Stimulated activated CD4-positive, alpha-beta T cell treated with anti-CD3 and anti-CD28 coated beads, Interleukin-1b, Interleukin-23, amount 100 ng/mL, for 48 hours (primary cell): ENCODE results near the gene ALLC.

Experiments used
- DNase-seq: peaks from one replicate; pipeline ENCODE4 v3.0.0-alpha.2; 2020

Gene ALLC

DNA sequence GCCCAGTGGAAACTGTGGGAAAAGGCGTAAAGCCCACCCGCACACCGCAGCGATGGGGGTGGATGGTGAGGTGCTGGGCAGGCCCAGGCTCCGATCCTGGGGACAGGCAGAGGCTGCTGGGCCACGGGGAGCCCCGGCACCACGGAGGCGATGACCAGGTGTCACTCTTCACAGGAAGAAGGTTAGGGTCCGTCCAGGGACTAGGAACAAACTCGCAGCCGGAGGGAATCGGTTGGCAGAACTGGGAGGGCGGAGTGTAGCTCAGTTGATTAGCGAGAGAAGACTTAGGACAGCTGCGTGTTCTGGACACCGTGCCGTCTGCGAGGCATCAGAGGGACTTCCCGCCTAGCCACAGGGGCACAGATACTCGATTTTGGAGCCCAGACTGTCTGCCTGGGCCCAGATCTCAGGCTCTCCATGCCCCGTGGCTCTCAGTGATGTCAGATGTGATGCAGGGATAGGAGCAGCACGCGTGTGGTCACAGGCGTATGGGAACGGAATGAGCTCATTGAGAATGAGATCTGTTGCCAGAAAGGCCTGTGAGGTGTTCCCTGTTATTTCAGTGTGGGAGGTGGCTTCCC, 16.1 kb upstream of the ALLC start:
- DNase-seq = no peak

DNA sequence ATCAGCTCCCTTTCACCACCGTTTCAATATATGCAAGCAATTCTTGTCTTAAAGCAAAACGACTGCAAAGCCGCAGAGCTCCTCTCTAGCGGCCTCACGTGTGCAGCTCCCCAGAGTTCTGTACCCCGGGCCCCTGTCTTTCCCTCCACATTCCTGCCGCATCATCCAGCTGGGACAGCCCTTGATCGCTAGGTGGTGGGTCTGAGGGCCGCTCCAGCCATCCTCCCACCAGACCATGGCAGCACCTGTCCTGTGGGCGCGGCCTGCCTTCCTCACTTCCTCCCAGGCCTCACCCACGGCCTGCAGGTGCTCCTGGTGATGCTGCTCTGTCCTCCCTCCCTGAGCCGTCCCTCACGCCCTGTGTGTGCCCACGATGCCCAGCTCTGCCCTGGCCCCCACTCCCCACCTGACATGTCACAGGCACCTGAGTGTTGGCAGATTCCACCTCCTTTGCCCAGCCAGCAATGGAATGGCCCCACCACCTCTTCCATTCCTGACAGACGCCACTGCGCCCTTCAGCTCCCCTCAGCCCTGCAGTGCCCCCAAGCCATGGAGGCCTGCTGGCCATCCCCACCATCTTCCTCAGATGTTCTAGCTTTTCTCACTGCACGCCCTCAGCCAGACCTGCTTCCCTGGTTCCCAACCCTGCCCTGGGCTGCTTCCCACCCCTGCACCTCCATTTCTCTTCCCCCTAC, 15.3 kb upstream of the ALLC start:
- no peak for DNase-seq

DNA sequence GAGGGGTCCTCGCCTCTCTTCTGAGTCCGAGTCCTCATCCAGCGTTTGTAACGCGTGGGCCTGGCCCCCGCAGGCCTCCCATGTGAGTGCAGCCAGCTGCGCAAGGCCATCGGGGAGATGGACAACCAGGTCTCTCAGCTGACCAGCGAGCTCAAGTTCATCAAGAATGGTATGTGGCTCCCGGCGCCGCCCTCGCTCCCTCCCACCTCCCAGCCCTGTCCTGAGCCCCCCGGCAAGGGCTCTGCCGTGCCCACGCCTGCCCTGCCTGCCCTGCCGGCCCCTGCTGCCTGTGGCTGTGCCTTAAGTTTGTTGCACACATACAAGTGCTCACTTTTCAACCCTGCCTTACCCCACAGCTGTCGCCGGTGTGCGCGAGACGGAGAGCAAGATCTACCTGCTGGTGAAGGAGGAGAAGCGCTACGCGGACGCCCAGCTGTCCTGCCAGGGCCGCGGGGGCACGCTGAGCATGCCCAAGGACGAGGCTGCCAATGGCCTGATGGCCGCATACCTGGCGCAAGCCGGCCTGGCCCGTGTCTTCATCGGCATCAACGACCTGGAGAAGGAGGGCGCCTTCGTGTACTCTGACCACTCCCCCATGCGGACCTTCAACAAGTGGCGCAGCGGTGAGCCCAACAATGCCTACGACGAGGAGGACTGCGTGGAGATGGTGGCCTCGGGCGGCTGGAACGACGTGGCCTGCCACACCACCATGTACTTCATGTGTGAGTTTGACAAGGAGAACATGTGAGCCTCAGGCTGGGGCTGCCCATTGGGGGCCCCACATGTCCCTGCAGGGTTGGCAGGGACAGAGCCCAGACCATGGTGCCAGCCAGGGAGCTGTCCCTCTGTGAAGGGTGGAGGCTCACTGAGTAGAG, 14.4 kb upstream of the ALLC start:
- DNase-seq = no peak

DNA sequence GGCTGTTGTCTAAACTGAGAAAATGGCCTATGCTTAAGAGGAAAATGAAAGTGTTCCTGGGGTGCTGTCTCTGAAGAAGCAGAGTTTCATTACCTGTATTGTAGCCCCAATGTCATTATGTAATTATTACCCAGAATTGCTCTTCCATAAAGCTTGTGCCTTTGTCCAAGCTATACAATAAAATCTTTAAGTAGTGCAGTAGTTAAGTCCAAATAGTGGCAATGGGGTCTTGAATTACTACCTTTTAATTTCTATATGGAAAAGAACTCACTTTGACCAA, 13.8 kb upstream of the ALLC start:
- DNase-seq = no peak

GRCh38 chr2:3644891-3645605, 13.0 kb upstream of the ALLC start:
- DNase-seq = no peak

GRCh38 chr2:3645745-3646389, 12.1 kb upstream of the ALLC start:
- no peak for DNase-seq

DNA sequence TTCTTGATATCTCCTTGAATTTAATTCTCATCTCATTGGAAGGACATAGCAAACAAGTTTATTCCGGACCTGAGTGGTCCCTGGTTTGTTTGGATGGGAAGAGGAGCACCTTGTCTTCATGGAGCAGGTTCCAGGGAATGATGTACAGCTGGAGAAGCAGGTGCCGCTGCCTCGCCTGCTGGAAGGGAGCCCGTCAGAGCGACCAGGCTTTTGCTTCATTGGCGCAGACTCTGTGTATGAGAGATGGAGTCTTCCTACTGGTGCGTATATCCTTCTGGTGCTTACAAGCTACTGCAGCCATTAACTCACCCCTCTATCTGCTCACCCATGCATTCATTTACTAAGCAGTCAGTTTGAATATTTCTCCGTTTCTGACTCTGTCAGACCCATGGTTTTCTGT, 11.6 kb upstream of the ALLC start:
- DNase-seq = no peak

GRCh38 chr2:3647246-3647645, 10.8 kb upstream of the ALLC start:
- no peak for DNase-seq

- DNase-seq = no peak
Observed at GRCh38 chr2:3647831-3648651, 10.0 kb upstream of the ALLC start.

DNA sequence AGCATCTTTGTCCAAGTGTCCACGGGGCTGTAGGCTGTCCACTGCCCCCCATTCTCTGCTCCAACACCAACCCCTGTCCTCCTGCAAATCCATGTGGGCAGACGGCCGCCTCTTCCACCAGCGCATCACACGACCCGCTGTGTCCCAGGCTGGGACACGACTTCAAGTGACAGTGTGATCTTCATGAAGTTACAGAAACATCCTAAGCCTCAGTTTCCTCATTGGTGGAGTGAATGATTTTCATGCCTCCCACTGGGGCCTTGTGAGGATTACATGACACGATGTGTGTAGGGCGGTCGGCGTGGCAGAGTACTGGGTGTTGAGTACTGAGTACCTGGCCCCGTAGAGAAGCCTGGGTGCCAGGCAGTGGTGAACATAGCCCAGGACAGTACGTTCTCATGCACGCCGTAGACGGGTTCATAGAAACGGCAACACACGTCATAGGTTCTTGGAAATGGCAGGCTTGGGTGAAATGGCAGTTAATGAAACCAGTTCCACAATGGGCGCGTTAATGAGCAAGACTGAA, 9.3 kb upstream of the ALLC start:
- DNase-seq = no peak

GRCh38 chr2:3649581-3649980, 8.4 kb upstream of the ALLC start:
- no peak for DNase-seq

DNA sequence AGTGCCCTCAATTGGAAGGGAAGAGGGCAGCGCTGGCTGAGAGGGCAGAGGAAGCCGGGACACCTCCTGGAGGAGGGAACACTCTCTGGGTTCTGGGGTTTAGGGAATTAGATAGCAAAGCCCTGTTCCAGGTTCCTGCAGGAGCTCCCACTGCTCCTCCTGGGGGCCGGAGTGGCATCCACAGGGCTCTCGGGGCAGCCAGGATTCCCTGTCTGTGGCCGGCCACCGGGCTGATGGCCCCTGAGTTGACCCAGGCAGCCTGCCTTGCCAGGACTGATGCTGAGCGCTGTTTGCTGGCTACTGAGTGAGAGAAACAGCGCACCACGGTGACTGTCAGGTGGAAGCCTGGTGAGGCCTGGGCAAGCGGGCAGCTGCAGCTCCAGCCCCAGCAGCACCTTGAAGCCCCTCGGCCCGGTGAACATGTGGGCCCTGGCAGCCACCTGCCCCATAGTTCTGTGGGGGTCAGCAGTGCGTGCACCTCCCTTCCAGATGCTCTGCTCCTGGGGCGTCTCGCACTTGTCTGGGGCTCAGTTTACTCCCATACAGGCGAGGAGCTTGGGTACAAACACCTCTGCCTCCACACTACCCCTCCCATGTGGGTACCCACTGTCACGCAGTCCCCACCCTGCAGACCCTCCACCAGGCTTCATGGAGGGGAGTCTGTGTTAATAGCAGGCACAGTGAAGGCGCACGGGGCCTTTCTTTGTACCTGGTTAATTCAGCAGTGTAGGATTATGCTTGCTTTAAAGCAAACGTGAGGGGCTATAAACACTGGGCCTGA, 7.7 kb upstream of the ALLC start:
- no peak for DNase-seq

DNA sequence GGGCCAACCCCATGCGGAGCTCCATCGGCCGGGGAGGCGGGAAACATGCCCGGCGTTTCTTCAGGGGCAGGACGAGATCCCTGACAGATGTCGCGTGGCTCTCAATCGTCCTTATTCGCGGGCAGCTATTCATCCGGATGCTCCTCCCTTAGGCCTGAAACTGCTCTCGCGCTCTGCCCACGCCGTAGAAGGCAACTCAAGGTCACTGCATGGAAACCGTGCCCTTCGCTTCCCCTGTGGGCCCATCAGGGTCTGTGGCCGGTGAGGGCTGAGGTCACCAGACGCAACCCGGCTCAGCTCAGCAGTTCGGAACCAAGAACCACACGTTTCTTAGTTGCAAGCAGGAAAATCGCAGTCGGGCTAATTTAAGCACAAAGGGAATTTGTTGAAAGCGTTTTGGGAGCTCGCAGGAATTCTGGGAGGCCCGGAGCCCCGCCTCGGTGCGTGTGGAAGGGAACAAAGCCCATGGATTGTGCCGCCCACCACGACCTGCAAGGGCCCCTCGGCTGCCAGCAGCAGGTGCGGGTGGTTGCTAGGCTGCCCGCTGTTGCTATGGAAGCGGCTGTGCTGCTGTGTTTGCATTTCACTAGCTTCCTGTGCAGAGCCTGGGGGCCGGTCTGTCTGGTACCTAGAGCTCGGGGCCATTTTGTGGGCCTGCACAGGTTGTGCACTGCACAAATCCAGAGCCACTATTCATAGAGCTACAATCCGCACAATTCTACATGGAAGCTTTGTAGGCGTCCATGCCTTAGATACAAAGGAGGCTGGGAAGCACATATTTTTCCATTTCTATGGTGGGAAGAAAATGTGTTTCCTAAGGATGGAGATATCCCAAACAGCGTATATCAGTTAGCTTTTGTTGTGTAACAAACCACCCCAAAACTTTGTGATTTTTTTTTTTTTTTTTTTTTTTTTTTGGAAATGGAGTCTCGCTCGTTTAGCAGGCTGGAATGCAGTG, 6.0 kb upstream of the ALLC start:
- DNase-seq = peak; percentile 74

DNA sequence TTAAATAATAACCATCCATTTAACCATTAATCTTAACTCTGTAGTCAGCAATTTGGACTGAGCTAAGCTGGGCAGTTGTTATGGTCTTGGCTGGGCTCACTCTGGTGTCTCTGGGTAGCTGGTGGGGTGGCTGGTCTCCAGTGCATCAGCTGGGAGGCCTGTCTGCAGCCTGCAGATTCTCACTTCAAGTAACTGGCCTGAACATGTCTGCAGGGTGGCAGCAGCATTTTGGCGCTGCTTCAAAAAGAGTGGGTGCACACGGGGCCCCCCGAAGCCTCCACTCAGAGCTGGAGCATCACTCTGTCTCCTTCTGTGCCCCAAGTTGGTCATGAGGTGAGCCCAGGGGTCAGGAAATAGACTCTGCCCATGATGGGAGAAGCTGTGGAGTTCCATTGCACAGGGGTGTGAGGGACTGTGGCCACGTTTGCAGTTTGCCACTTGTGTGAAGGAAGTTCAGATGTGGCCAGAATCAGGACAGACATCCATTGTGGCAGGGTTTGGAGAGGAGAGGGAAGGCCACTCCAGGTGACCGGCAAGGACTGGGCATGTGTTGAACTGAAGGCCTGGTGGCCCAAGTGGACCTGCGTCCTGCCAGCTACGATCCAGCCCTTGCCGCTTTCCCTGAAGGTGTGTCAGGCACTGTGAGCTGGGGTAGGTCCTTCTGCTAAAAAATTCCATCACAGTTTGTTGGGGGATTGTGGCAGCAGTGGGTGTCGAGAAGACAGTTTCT, 4.9 kb upstream of the ALLC start:
- DNase-seq = no peak

DNA sequence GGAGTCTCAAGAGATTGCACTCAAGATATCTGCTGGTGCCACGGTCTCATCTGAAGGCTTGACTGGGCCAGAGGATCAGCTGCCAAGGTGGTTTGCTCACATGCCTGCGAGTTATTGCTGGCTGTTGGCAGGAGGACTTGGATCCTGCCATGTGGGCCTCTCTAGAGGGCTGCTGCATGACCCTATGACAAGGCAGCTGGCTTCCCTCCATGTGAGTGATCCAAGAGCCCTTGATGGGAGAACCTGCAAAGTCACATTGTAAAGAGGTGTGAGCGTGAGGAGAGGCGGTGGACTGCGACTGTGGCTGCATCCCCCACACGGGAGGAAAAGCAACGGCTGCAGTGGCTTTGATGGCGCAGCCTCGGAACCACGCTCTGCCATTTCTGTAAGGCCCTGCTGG, 4.0 kb upstream of the ALLC start:
- no peak for DNase-seq

DNA sequence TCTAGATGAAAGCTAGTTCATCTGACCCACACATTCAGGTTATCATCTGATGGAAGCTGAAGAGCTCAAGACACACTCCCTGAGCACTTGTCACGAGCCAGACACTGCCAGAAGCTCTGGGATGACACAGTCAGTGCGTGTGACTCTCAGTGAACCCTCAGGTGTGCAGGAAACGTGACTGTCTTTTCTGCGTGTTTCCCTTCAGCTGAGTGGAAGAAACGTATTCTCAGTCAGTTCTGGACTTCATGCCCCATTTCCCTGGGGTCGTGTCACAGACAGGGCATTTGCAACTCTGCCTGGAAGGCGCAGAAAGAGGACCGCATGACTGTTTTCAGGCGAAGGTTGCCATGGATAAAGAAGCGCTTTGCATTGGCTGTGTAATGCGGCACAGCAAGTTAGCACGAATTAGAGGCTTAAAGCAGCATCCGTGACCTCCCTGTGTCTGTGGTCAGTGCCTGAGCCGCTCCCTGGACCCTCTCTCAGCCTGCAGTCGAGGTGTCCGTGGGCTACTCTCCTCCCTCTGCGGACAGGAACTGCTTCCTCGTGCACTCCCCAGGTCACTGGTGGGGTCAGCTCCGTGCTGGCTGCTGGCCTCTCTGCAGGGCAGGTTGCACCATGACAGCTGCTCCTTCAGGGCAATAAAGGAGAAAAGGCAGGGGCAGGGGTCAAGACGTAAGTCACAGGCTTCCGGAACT, 3.3 kb upstream of the ALLC start:
- DNase-seq = no peak

GRCh38 chr2:3655871-3656761, 1.9 kb upstream of the ALLC start:
- DNase-seq = no peak
